ENCODE results near the gene DIAPH3.
"Not testable (repeated sequence)": the region's sequence is repeated elsewhere in the genome, so short reads cannot be mapped to it uniquely, and the experiment has no call there.

Gene DIAPH3

DNA sequence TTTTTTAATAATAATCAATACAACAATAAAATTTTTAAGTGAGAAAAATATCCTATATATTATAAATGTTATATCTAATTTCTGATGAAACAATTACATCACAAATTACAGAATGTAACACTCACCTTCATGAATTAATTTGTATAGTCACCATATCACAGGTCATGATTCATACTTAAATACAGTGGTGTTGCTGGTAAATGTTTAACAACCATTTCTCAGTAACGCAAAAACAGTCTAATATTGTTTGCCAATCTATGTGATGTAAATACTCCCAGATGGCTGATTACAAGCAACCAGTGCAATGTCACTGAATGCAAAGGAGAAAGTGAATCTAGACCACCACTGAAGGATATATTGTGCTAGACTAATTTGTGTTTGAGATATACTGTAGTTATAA lies 97.5 kb downstream of the DIAPH3 start:
- no peak overlapping the region for H3K27ac ChIP-seq
- TF ChIP-seq ZFX (IDR thresholded peaks at IDR 0.05): no peak
- TF ChIP-seq, protein P1, sequence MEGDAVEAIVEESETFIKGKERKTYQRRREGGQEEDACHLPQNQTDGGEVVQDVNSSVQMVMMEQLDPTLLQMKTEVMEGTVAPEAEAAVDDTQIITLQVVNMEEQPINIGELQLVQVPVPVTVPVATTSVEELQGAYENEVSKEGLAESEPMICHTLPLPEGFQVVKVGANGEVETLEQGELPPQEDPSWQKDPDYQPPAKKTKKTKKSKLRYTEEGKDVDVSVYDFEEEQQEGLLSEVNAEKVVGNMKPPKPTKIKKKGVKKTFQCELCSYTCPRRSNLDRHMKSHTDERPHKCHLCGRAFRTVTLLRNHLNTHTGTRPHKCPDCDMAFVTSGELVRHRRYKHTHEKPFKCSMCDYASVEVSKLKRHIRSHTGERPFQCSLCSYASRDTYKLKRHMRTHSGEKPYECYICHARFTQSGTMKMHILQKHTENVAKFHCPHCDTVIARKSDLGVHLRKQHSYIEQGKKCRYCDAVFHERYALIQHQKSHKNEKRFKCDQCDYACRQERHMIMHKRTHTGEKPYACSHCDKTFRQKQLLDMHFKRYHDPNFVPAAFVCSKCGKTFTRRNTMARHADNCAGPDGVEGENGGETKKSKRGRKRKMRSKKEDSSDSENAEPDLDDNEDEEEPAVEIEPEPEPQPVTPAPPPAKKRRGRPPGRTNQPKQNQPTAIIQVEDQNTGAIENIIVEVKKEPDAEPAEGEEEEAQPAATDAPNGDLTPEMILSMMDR (conservative IDR thresholded peaks at IDR 0.05): no peak

DNA sequence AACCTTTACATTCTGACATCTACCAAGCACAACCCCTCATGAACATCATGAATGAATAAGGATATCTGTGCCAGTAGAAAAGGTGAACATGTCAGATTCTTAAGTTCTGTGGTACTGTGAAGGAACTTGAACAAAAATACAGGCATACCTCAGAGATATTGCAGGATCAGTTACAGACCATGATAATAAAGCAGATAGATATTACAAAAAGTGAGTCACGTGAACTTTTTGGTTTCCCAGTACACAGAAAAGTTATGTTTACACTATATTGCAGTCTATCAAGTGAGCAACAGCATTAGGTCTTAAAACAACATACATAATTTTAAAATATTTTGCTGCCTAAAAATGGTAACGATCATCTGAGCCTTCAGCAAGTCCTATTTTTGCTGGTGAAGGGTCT lies 101.2 kb downstream of the DIAPH3 start:
- TF ChIP-seq ZFX (IDR thresholded peaks at IDR 0.05): no peak
- TF ChIP-seq, protein P1 (conservative IDR thresholded peaks at IDR 0.05): no peak
- H3K27ac ChIP-seq: no peak overlapping the region

- H3K27ac ChIP-seq: no peak overlapping the region
- TF ChIP-seq ZFX (IDR thresholded peaks at IDR 0.05): no peak
- TF ChIP-seq, protein P1 (conservative IDR thresholded peaks at IDR 0.05): no peak
Measured at GRCh38 chr13:60061737-60062136, 102.0 kb downstream of the DIAPH3 start.

DNA sequence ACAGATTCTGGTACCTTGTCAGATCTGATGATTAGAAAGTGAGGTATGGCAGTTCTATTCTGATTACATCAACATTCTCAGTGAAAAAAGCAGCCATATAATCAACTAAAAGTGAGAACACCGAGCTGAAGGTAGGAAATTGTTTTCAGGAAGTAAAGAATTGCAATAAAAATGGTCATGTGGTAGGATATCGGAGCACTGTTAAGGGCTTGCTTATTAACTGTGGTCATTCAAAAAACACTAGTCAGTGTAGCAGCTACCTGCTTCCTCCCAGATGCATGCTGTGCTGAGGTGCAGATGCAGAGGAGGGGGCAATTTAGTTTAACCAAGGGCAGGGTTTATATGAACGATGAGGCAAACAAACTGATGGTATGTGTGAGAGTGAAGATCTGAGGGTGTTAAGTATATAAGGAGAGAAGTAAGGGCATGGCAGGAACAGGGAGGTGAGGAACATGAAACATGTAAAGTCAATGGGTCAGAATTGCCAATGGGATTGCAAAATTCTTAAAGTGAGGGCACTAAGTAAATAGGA lies 111.9 kb downstream of the DIAPH3 start:
- no peak overlapping the region for H3K27ac ChIP-seq
- TF ChIP-seq, protein P1 (conservative IDR thresholded peaks at IDR 0.05): no peak
- no peak for TF ChIP-seq ZFX (IDR thresholded peaks at IDR 0.05)

DNA sequence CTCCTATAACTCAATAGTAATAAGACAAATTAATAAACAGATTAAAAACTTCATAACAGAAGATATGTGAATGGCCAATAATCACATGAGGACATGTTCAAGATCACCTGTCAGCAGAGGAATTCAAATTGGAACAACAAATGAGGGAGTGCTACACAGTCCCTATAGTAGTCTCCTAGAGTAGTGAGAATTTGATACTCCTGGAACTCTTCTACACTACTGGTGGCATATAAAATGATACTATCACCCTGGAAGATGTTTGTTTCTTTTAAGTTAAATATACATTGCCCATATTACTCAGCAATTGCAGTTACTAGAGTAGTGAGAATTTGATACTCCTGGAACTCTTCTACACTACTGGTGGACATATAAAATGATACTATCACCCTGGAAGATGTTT lies 115.4 kb downstream of the DIAPH3 start:
- not testable (repeated sequence) for H3K27ac ChIP-seq

DNA sequence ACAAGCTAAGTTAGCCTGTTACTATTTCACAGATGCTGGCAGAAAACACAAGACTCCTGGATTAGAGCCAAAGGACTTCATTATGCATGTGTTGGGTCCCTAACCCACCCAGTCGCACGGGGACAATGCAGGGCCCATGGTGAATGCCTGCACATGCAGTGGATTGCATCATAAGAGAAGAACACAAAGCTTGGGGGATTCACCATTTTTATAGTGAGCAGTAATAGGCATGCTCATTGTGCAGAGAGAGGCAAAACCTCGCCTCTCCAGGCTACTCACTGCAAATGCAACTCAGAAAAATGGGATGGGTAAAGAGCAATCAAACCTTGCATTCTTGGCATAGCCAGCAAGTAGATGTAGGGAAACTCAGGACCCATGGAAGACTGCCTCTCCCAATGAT lies 115.8 kb downstream of the DIAPH3 start:
- no peak overlapping the region for H3K27ac ChIP-seq
- TF ChIP-seq, protein P1 (conservative IDR thresholded peaks at IDR 0.05): no peak
- TF ChIP-seq ZFX (IDR thresholded peaks at IDR 0.05): no peak

DNA sequence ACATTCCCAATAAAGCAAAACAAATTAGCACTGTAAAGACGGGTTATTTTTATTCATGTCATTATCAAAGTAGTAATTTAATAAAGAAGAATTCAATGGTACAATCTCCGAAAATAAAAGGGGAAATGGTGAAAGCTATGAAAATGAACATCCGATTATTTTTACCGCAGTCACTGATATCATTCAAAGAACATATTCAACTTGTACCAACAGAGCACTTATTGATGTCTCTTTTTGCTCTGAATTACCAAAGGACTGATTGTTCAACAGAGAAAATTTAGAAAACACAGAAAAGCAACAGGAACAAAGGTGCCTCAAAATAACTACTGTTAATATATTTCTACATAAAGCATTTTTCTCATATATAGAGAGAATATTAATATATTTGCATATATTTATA lies 119.4 kb downstream of the DIAPH3 start:
- TF ChIP-seq ZFX (IDR thresholded peaks at IDR 0.05): no peak
- TF ChIP-seq, protein P1 (conservative IDR thresholded peaks at IDR 0.05): no peak
- H3K27ac ChIP-seq: no peak overlapping the region

GRCh38 chr13:60043262-60043661 lies 120.5 kb downstream of the DIAPH3 start:
- H3K27ac ChIP-seq: no peak overlapping the region
- no peak for TF ChIP-seq ZFX (IDR thresholded peaks at IDR 0.05)
- TF ChIP-seq, protein P1 (conservative IDR thresholded peaks at IDR 0.05): no peak

DNA sequence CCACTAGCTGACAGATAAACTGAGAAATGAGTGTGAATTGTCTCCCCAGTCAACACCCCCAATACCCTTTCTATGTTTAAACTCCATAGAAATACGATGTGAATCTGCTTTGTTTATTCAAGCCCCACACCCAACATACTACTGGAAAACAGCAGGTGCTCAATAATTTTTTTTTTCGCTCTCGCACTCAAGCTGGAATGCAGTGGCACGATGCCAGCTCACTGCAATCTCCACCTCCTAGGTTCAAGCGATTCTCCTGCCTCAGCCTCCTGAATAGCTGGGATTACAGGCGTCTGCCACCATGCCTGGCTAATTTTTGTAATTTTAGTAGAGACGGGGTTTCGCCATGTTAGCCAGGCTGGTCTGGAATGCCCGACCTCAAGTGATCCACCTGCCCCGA lies 123.1 kb downstream of the DIAPH3 start:
- not testable (repeated sequence) for H3K27ac ChIP-seq

All from C4-2B (cell line).